MM.1S (cell line): ENCODE results near the gene TRAF3.

Experiments used
- DNase-seq: peaks from one replicate; pipeline ENCODE4 v3.0.0-alpha.2; 2015
- H2AFZ ChIP-seq: fragments of 300-600 bp; sonication (generic); 2 replicates; pipeline ENCODE4 v1.6.0; 2016; ENCODE audit warnings: antibody characterized with exemption, low read length
- H3F3A ChIP-seq: fragments of 300-600 bp; sonication (generic); 2 replicates; pipeline ENCODE4 v1.6.1; 2016; ENCODE audit warnings: mild to moderate bottlenecking, antibody characterized with exemption, low read length, moderate library complexity, mixed read lengths; ENCODE audit not compliant: insufficient read depth
- H3K27ac ChIP-seq: fragments of 300-600 bp; sonication (generic); 2 replicates; pipeline ENCODE4 v1.5.1; 2016; ENCODE audit warnings: mild to moderate bottlenecking, low read length
- H3K27me3 ChIP-seq: fragments of 300-600 bp; sonication (generic); replicated peaks from 2 replicates; pipeline ENCODE4 v1.6.0; 2016; ENCODE audit warnings: low read length; ENCODE audit not compliant: insufficient read depth
- H3K36me3 ChIP-seq: fragments of 300-600 bp; sonication (generic); replicated peaks from 2 replicates; pipeline ENCODE4 v1.6.1; 2016; ENCODE audit warnings: mild to moderate bottlenecking, low read length, mixed read lengths; ENCODE audit not compliant: insufficient read depth
- H3K4me1 ChIP-seq: fragments of 300-600 bp; sonication (generic); 2 replicates; pipeline ENCODE4 v1.6.1; 2016; ENCODE audit warnings: low read length, mixed read lengths
- H3K4me2 ChIP-seq: fragments of 300-600 bp; sonication (generic); 2 replicates; pipeline ENCODE4 v1.6.0; 2016; ENCODE audit warnings: low read depth, low read length
- H3K4me3 ChIP-seq: fragments of 300-600 bp; sonication (generic); 2 replicates; pipeline ENCODE4 v1.5.1; 2016; ENCODE audit warnings: low read length, mixed read lengths
- H3K79me2 ChIP-seq: fragments of 300-600 bp; sonication (generic); 2 replicates; pipeline ENCODE4 v1.6.1; 2016; ENCODE audit warnings: mixed run types, low read length, mixed read lengths
- H3K9ac ChIP-seq: fragments of 300-600 bp; sonication (generic); 2 replicates; pipeline ENCODE4 v1.6.1; 2016; ENCODE audit warnings: low read length, mixed read lengths
- H3K9me2 ChIP-seq: fragments of 300-600 bp; sonication (generic); replicated peaks from 2 replicates; pipeline ENCODE4 v1.6.1; 2016; ENCODE audit warnings: mild to moderate bottlenecking, low read length, mixed read lengths; ENCODE audit not compliant: insufficient read depth
- H3K9me3 ChIP-seq: fragments of 300-600 bp; sonication (generic); replicated peaks from 2 replicates; pipeline ENCODE4 v1.6.1; 2016; ENCODE audit warnings: mild to moderate bottlenecking, low read length, mixed read lengths; ENCODE audit not compliant: insufficient read depth
- H4K20me1 ChIP-seq: fragments of 300-600 bp; sonication (generic); 2 replicates; pipeline ENCODE4 v1.6.1; 2016; ENCODE audit warnings: mild to moderate bottlenecking, low read length, moderate library complexity, mixed read lengths; ENCODE audit not compliant: insufficient read depth
- EZH2 ChIP-seq: fragments of 300-600 bp; sonication (generic); optimal IDR thresholded peaks from 2 replicates; pipeline ENCODE3; 2017; ENCODE audit warnings: low read depth, mild to moderate bottlenecking, antibody characterized with exemption, low read length, mixed read lengths
- EZH2phosphoT487 ChIP-seq: fragments of 300-600 bp; sonication (generic); IDR thresholded peaks from 2 replicates; pipeline ENCODE4 v1.6.1; 2018; ENCODE audit warnings: antibody characterized with exemption, low read length
- TF ChIP-seq, protein P1 (sequence below): fragments of 300-600 bp; sonication (generic); IDR thresholded peaks from 2 replicates; pipeline ENCODE4 v1.5.1; 2016; ENCODE audit warnings: antibody characterized with exemption, low read length, mixed read lengths

The TRAF3 gene

DNA sequence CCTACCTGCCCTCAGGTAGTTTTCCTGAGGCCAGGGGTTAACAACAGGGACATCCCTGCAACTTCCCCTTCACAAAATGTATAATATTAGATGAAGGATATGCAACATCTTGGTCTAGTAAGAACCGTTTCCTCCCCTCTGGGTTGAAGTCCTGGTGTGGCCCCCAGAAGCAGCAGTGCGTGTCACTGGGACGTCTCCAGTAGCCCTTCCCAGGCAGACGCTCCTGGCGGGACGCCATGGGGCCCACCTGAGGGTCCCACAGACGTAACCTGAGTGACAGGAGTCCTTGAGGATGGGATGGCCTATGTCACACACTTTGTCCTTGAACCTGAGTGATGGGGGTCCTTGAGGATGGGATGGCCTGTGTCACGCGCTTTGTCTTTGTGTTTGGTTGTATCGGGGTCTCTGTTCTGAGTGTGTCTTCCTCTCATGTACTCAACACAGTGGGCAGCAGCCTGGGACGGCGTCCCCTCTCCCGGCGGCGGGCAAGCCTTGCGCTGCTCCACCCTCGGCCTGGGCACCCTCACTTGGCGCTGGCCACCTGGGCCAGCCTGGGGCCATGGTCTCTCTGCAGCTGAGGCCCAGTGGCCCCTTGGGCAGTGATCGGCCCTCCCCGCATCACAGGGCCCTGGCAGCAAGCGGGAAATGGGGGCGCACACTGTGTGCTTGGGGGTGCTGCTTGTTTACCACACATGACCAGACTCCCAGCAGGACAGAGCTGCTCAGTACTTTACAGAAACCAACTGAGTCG, 130.9 kb downstream of the TRAF3 start:
- Histone ChIP-seq H3K9me2 (no peaks in the 10 kb centered on the region), H4K20me1 (no peaks in the 10 kb centered on the region), H3K36me3 (no peaks in the 10 kb centered on the region), H3F3A (no peaks in the 10 kb centered on the region), H3K27me3 (no peaks in the 10 kb centered on the region), H3K9me3 (no peaks in the 10 kb centered on the region), H3K4me3 (no peak overlapping the region), H2AFZ (no peak overlapping the region), H3K27ac (no peak overlapping the region), H3K79me2 (peaks cover under 1% of the 10 kb centered on the region; the same call in 1 of the 2 replicates), H3K4me2 (no peak overlapping the region), H3K9ac (no peak overlapping the region), H3K4me1 (no peaks in the 10 kb centered on the region)
- no peak for DNase-seq
- TF ChIP-seq EZH2phosphoT487 (no peak), EZH2 (no peak)
- TF ChIP-seq, protein P1, sequence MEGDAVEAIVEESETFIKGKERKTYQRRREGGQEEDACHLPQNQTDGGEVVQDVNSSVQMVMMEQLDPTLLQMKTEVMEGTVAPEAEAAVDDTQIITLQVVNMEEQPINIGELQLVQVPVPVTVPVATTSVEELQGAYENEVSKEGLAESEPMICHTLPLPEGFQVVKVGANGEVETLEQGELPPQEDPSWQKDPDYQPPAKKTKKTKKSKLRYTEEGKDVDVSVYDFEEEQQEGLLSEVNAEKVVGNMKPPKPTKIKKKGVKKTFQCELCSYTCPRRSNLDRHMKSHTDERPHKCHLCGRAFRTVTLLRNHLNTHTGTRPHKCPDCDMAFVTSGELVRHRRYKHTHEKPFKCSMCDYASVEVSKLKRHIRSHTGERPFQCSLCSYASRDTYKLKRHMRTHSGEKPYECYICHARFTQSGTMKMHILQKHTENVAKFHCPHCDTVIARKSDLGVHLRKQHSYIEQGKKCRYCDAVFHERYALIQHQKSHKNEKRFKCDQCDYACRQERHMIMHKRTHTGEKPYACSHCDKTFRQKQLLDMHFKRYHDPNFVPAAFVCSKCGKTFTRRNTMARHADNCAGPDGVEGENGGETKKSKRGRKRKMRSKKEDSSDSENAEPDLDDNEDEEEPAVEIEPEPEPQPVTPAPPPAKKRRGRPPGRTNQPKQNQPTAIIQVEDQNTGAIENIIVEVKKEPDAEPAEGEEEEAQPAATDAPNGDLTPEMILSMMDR: no peak

DNA sequence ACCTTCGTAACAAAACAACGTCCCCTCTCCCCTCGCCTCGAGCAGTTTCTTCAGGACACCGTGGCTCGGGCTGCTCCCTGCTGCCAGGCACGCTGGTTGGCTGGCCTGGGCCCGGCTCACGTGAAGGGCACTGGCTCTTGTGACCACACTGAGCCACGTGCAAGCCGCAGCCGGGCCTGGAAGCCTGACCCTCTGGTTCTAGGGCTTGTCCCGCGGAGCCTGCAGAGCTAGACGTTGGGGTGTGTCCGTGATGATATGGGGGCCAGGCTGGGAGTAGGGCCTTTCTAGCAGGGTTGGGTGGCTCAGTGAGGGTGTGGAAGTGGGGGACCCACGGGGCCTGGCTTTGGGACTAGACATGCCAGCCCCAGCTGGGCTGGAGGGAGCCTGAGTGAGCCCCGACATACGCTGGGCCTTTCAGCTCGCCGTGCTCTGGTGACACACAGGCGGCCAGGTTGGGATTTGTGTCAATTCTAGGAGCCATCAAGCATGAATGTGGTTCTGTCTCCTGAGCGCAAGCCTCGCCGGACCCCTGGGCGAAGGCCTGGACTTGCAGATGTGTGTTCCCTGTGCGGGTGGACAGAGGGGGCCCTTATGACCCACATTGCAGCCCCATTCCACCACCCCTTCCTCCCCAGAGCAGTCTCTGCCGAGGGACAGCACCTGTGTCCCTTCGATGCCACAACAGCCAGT, 131.7 kb downstream of the TRAF3 start:
- no peaks in the 10 kb centered on the region for H3K4me1 ChIP-seq
- no peaks in the 10 kb centered on the region for H3F3A ChIP-seq
- no peaks in the 10 kb centered on the region for H3K27me3 ChIP-seq
- TF ChIP-seq, protein P1: no peak
- no peak for TF ChIP-seq EZH2phosphoT487
- TF ChIP-seq EZH2: no peak
- no peaks in the 10 kb centered on the region for H3K9me3 ChIP-seq
- no peak overlapping the region for H3K4me3 ChIP-seq
- no peak overlapping the region for H3K27ac ChIP-seq
- no peaks in the 10 kb centered on the region for H3K9me2 ChIP-seq
- DNase-seq: no peak
- H4K20me1 ChIP-seq: no peaks in the 10 kb centered on the region
- H3K36me3 ChIP-seq: no peaks in the 10 kb centered on the region
- no peaks in the 10 kb centered on the region for H3K79me2 ChIP-seq
- H3K4me2 ChIP-seq: no peak overlapping the region
- no peak overlapping the region for H3K9ac ChIP-seq
- H2AFZ ChIP-seq: no peak overlapping the region

DNA sequence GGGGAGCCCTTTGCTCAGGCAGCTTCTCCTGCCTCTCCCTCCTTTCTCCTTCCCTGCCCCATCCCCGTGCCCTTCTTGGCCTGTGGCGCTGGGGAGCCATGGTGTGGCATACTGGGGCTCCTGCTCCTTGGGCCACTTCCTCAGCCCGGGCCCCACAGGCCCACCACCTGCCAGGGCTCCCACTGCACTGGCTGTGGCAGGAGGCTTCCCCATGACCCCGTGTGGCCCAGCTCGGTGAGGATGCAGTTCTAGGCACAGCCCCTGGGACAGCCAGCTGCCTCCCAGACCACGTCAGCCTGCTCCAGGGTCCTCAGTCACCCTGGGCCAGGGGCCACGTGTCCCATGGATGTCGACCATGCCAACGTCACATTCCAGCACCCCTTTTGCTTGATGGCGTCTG, 132.2 kb downstream of the TRAF3 start:
- Histone ChIP-seq H4K20me1 (no peaks in the 10 kb centered on the region), H3K36me3 (no peaks in the 10 kb centered on the region), H3K4me2 (no peak overlapping the region), H3F3A (no peaks in the 10 kb centered on the region), H3K27me3 (no peaks in the 10 kb centered on the region), H3K9me2 (no peaks in the 10 kb centered on the region), H3K9me3 (no peaks in the 10 kb centered on the region), H3K9ac (no peak overlapping the region), H3K27ac (no peak overlapping the region), H3K4me1 (no peaks in the 10 kb centered on the region), H2AFZ (no peak overlapping the region), H3K4me3 (no peak overlapping the region), H3K79me2 (no peaks in the 10 kb centered on the region)
- TF ChIP-seq EZH2: no peak
- TF ChIP-seq, protein P1: no peak
- no peak for TF ChIP-seq EZH2phosphoT487
- DNase-seq: no peak
